ENCODE results near the gene B3GNT3. TPM values are rescaled to one million over a fixed set of nuclear protein-coding genes. Genes with fewer than 3 reads are reported as not detected.
A peak's percentile ranks its signal among the peaks of the same experiment; 100 is the strongest.

B3GNT3 gene
- total RNA-seq, 1 donor from 2014 or later, result not detected

GRCh38 chr19:17830567-17831418 is 35.9 kb downstream of the B3GNT3 start:
- peak; percentile 55 to 91 for DNase-seq (ENCODE audit: low spot score in 2 of 2)
- no peak for FAIRE-seq

DNA sequence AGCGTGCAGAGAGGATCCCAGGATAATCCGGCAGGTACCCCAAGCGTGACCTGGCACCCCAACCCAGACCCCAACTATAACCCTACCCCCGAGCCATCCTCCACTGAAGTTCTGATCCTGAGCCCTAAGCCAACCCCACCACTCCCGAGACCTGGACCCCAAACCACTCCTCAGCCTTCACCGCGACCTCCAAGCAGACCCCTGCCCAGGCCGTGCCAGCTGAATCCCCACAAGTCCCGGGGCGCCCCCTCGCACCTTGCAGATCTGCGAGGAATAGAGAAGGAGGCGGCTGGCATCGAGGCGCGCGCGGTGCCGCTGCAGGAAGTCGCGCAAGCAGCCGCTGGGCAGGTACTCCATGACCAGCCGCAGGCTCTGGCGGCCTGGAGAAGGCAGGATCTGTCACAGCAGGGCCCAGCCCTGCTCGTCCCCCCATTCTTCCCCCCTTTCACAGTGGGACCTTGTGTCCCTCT is 36.5 kb downstream of the B3GNT3 start:
- FAIRE-seq, result no peak
- DNase-seq (ENCODE audit: low spot score in 2 of 2), result no peak

- no peak for DNase-seq (ENCODE audit: low spot score in 2 of 2)
- FAIRE-seq, result no peak
Observed at GRCh38 chr19:17832443-17833208, 37.7 kb downstream of the B3GNT3 start.

DNA sequence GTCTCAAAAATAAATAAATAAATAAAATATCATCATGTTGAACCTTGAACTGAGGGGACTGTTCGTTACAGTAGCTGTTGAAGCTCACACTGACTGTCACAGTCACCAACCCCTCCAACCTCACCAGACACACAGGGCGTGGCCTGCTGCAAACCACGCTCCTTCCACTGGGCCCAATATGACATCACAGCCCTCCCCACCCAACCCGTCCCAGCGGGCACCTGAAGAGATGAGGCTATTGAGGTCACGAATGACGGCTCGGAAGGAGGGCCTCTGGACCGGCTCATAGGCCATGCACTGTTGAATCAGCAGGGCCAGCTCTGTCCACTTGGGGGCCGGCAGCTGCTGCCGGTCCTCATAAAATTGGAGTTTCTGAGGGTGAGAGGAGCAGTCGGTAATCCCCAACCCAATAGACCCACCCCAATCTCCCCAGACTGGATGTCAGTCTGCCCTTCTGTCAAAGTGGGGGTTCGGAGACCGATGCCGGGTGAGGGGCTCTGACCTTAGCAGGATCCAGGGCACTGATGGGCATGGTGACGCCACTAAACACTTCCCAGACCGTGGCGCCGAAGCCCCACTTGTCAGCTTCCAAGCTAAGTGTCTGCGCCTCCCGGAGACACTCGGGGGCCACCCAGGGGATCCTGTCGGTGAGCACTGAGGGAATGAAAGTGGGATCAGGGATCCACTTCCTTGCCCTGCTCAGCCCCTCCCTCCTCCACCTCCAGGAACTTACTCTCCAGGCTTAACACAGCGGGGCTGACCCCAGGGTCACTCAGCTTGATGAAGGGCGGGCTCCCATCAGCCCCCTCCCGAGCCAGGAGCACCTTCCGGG is 39.6 kb downstream of the B3GNT3 start:
- DNase-seq (ENCODE audit: low spot score in 2 of 2) (no peak), FAIRE-seq (no peak)

DNA sequence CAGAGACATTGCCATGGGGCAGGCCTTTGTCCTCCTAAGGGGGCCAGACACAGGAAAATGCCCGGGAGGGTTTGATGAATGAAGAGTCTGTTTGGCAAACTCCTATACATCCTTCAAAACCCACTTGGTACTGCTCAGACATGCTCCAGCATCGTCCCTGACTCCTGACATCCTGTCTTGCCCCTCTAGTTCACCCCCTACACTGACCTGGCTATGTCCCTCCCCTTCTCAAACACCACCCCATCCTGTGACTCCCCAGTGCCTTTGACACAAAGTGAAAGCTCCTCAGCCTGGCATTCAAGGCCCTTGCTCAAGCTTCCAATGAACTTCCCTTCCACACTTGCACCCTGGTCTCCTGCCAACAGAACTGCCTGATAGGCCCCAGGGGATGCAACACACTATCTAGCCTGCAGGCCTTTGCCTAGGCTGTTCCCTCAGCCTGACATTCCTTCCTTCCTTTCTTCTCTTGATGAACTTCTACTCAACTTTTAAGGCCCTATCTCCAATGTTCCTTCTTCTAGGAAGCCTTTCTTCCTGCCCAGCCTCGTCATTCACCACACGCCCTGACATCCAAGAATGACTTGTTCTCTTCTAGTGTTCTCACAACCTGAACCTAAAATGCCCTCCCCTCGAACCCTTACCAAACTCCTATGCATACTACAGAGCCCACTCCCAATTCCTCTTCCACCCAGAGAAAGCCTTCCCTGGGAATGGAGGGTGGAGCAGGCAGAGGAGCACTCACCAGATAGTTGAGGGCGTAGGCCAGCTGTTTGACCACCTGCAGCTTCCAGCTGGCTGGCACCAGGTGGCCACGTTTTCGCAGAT is 40.5 kb downstream of the B3GNT3 start:
- DNase-seq (ENCODE audit: low spot score in 2 of 2) (no peak), FAIRE-seq (no peak)

DNA sequence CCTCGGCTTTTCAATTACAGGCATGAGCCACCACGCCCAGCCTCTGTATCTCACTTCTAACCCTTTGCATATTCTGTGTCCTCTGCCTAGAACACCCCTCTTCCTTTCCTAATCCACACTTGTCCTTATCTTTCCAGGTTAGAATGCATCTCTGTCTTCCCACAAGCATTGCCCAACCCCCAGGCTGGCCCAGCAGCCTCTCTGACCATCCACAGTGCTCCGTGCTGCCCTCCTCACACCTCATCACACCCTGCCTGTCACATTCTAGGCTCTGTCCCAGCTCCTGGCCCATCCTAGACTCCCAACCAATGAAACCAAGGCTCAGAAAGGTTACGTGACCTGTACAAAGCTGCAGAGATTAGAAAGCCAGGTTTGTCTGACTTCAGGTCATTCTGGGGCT is 41.6 kb downstream of the B3GNT3 start:
- no peak for FAIRE-seq

GRCh38 chr19:17837972-17838371 is 43.0 kb downstream of the B3GNT3 start:
- FAIRE-seq, result no peak

More for the DNA sequence above, 41.6 kb downstream of the B3GNT3 start:
- no peak for DNase-seq (ENCODE audit: low spot score in 2 of 2)

DNA sequence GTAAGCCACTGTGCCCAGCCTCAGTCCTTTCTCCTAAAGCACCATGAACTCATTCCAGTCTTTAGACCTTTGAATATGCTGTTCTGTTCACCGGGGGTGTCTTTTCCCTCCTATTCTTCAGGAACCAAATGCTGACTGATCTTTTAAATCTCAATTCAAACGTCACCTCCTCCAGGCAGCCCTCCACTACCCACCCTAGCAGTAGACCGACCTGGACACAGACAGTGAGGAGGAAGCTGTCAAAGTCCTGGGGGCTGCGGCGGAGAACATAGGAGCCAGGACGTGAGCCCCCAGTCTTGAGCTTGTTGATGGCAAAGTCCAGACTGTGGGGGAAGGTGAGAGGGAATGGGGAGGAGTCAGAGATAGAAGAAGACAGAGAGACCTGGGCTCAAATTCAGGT is 45.1 kb downstream of the B3GNT3 start:
- DNase-seq (ENCODE audit: low spot score in 2 of 2) (no peak), FAIRE-seq (no peak)

More at GRCh38 chr19:17837972-17838371, 43.0 kb downstream of the B3GNT3 start:
- no peak for DNase-seq (ENCODE audit: low spot score in 2 of 2)

DNA sequence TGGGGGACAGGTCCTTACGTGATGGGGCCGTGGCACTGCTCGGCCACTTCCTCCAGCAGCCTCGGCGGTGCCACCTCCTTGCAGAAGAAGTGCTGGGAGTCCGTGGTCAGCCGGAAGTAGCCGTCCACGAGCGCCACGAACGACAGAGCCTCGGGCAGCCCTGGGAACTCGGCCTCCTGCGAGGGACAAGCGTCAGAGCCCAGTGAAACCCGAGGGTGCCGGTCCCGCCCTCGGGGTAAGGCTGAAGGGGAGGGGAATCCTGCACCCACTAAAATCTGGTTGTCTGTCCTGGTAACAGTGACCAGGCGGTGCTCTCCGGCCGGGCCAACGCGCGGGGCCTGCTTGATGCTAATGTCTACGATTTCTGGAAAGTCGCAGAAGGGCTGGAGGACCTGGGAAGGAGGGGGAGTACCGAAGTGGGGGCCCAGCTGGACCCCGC is 46.5 kb downstream of the B3GNT3 start:
- peak in 1 of 2 donors; percentile 49 for DNase-seq (ENCODE audit: low spot score in 2 of 2)
- no peak for FAIRE-seq

DNA sequence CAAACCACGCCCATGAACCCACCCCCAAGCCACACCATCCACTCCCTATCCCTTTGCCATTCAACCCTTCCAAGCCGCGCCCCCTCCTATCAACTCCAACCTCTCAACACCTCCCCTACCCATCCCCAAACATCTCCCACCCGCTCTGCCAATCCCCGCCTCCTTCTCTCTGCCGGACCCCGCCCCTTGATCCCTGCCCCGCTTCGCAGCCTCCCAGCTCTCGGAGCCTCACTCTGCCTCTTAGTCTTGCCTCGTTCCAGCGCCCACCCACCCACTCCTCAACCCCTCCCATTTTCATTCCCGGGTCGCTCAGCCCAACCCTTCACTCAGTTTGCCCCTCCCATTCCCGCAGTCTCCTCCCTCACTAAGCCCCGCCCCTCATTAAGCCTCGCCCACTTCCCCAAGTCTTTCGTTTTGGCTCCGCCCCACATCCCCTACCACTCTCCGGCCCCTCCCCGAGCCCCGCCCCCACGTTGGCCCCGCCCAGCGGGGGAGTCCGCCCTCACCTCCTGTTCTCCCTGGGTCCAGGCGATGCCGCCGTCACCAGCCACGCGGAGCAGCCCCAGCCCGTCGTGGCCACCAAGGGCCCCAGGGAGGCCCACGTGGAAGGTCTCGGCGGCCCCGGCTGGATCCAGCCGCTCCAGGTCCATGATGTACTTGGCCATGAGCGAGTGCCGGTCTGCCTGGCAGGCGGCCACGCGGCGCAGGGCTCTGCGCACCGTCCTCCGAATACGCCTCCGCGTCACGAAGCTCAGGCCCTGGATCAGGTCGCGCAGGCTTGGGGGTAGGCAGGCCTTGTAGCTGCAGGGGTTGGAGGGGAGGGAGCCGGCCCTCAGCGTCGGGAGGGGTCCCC is 47.1 kb downstream of the B3GNT3 start:
- peak; percentile 63 to 88 for DNase-seq (ENCODE audit: low spot score in 2 of 2)
- FAIRE-seq, result no peak

DNA sequence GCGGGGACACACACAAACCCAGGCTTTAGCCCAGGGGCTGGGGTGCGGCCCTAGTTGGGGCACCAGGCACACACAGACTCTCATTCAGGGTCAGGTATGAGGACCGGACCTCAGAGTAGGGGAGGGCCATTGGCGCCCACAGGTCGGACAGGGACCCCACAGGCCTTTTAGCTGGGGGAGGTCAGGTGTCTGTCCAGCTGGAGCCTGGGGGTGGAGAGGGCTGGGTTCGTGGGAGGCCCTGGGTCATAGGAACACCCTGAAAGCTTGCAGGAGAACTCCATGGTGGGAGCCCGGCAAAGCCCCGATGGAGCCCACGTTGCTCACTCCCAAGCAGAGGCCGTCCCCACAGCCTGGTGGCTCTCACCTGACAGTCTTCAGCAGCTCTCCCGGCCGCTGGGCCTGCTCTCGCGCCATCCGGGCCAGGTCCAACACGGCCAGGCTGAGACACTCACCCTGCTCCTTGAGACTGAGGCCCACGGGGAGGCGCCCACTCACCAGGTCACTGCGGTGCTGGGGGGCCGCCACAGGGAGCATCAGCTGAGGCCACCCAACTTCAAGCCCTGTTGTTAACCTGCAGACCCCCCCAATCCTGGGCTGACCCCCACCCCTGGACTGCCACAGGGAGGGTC is 47.8 kb downstream of the B3GNT3 start:
- no peak for FAIRE-seq
- no peak for DNase-seq (ENCODE audit: low spot score in 2 of 2)

DNA sequence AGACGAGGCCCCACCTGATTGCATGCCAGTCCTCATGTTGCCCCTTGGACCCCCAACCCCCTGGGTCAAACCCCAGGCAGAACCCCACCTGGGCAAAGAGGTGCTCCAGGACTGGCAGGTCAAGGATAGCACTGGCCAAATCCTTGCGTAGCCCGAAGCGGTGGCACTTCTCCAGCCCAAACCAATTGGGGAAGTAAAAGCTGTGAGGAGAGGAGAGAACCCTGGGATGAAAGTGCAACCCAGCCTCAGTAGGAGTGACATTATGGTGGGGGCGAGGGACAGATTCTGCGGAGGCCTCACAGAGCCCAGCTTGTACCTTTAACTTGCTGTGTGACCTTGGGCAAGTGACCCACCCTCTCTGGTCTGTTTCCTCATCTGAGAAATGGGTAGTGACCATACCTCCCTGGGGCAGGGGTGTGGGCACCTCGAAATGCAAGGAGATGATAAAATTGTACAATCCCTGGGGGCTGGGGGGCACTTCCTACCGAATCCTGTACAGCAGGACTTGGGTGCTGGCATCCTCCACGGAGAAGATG is 48.4 kb downstream of the B3GNT3 start:
- FAIRE-seq, result no peak
- no peak for DNase-seq (ENCODE audit: low spot score in 2 of 2)

GRCh38 chr19:17843908-17844490 is 49.1 kb downstream of the B3GNT3 start:
- DNase-seq (ENCODE audit: low spot score in 2 of 2) (no peak), FAIRE-seq (no peak)

DNA sequence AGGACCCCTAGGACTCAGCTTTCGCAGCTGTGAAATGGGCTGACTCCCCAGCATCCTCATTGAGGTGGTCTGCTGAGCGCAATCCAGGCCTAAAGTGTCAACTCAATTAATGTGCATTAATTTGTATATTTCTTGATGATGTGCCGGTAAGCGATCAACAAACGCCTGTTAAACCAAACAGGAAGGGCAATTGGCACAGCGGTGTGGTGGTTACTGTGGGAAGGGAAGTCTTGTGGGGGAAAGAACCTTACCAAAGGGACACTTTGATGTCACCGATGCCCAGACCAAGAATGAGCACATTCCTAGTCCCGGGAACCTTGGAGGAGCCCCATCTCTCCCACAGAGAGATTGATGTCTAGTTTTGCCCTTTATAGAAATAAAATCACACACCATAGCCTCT is 51.2 kb downstream of the B3GNT3 start:
- no peak for FAIRE-seq
- no peak for DNase-seq (ENCODE audit: low spot score in 2 of 2)

- DNase-seq (ENCODE audit: low spot score in 2 of 2), result peak in 1 of 2 donors; percentile 71
- no peak for FAIRE-seq
Observed at GRCh38 chr19:17847538-17848366, 52.8 kb downstream of the B3GNT3 start, which contains the start of gene JAK3. TSS of gene JAK3 (minus strand) at chr19:17847982. CDS start at chr19:17844417, 3,565 bp downstream.

GRCh38 chr19:17848595-17849292 is 53.8 kb downstream of the B3GNT3 start:
- no peak for FAIRE-seq

More at GRCh38 chr19:17848595-17849292, 53.8 kb downstream of the B3GNT3 start:
- DNase-seq (ENCODE audit: low spot score in 2 of 2), result no peak

Measured in frontal cortex (tissue), 4 donors.